Dedifferentiated amniotic fluid mesenchymal stem cell (primary cell): Measurements from ENCODE around the gene MRPS27.

Experiments
- DNase-seq: peaks from one replicate; pipeline ENCODE4 v3.0.0-alpha.2; 2016; ENCODE audit errors: extremely low spot score

The MRPS27 gene

GRCh38 chr5:72232838-72233237 lies 87.2 kb downstream of the MRPS27 start:
- no peak for DNase-seq

GRCh38 chr5:72231991-72232703 lies 87.9 kb downstream of the MRPS27 start:
- DNase-seq = no peak

GRCh38 chr5:72228960-72229359 lies 91.1 kb downstream of the MRPS27 start:
- no peak for DNase-seq

DNA sequence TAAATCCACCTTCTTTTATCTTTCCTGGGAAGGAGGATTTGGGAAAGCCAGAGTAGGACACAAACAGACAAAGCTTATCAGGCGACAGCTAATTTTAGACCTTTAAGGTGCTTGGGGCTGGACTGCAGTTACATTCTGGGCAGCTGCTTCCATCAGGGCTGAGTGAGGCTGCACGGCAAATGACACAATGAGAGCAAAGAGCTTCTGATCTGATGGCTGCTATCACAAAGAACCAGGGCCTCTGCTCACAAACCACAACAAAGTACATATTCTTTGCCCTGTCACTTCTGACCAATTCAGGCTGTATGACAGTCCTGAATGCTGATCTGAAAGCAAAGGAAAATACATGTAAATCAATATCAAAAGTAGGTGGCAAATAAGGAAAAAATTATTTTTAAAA lies 93.1 kb downstream of the MRPS27 start:
- DNase-seq = no peak

DNA sequence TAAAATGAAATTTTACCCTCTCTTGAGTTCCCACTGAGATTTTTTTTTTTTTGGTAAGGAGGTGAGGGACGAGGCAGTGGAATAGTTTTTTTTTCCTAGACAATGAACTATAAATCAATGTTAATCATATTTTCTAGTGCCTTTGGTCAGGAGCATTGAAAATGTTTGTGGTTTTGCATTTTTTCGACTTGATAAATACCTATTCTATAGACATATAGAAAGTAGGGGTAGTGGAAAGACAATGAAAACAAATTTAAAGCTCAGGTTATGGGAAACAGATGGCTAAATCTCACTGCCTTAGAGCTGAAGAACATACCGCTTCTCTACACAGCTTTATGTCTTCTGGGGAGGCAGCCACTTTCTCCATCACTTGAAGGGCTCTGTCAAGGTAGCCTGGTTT lies 94.3 kb downstream of the MRPS27 start:
- no peak for DNase-seq

- peak; percentile 55 for DNase-seq
Measured at GRCh38 chr5:72224946-72225463, 95.0 kb downstream of the MRPS27 start.

- no peak for DNase-seq
Measured at GRCh38 chr5:72223371-72223770, 96.7 kb downstream of the MRPS27 start.

- no peak for DNase-seq
Measured at GRCh38 chr5:72222521-72222920, 97.5 kb downstream of the MRPS27 start.

GRCh38 chr5:72221541-72221940 lies 98.5 kb downstream of the MRPS27 start:
- DNase-seq = no peak

GRCh38 chr5:72221099-72221498 lies 98.9 kb downstream of the MRPS27 start:
- no peak for DNase-seq

GRCh38 chr5:72216756-72217155 lies 103.3 kb downstream of the MRPS27 start:
- DNase-seq = no peak

- DNase-seq = no peak
Measured at GRCh38 chr5:72214168-72214567, 105.9 kb downstream of the MRPS27 start.

- DNase-seq = no peak
Measured at GRCh38 chr5:72213482-72213881, 106.6 kb downstream of the MRPS27 start.

GRCh38 chr5:72212171-72212570 lies 107.9 kb downstream of the MRPS27 start:
- DNase-seq = no peak

DNA sequence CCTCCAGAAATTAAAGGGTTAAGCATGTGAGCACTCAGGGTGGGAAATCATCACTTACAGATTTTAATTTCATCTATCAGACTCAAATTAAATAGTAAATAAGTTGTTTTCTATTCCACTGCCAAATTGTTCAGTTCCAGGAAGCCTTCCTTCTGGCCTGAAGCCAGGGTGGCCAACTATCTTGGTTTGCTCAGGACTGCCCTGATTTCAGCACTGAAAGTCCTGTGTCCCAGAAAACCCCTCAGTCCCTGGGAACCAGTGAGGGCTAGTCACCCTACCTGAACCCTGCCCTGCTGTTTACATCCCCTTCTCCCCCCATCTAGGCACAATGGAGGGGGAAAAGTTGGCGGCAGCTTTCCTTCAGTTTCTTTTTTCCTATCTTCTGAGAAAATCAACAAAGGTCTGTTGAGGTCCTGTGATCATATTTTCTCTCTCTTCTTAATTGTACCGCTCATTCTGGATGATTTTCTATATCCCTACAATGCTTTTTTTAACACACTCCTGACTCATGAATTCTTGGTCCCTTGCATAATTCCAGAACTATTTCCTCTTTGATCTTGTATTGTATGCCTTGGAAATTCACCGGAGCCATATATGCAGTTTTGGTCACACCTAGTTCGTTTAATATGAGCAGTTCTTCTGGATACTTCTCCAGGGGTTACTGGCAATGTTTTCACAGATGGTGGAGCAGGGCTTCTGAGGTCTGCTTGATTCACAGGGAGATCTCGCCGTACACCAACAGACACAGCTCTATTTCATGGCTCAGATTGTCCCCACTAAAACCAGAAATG lies 109.0 kb downstream of the MRPS27 start:
- peak; percentile 70 for DNase-seq

DNA sequence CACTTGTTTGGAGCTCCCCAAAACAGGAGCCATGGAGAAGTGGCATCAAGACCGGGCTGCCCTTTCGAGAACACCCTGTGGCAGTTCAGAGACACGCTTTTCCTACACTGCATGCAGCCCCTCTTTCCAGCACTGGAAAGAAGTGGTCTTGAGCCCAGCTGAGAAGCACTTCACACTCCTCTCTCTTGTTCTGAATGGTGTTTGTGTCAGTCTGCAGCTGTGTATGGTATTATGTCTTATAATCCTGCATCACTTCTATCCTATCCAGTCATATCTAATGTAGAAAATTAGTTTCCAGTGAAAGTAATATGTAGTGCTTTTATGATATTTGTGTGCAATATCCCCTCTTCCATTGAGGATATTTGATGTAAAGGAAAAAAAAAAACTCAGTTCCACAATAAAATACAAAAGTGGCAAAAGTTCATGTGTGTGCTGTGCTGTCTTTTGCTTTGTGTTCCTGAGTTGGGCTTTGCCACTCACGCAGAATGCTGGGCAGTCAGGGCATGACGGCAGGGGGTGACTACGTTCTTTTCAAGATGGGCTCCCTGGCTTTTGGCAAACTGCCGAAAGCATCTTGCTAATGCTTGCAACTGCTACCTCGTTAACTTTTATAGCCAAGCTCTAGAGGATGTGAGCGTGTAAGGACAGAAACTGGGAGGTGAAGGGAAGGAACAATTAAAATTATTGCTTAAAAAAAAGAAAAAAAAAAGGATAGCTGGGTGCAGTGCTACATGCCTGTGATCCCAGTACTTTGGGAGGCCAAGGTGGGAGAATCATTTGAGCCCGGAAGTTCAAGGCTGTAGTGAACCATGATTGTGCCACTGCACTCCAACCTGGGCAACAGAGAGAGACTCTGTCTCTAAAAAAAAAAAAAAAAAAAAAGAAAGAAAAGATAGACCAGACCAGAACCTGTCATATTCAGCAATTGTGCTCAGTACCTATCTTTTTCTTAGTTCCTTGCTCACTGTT lies 110.6 kb downstream of the MRPS27 start:
- DNase-seq = no peak

- DNase-seq = no peak
Measured at GRCh38 chr5:72208324-72208926, 111.6 kb downstream of the MRPS27 start.

GRCh38 chr5:72206994-72207393 lies 113.0 kb downstream of the MRPS27 start:
- no peak for DNase-seq

DNA sequence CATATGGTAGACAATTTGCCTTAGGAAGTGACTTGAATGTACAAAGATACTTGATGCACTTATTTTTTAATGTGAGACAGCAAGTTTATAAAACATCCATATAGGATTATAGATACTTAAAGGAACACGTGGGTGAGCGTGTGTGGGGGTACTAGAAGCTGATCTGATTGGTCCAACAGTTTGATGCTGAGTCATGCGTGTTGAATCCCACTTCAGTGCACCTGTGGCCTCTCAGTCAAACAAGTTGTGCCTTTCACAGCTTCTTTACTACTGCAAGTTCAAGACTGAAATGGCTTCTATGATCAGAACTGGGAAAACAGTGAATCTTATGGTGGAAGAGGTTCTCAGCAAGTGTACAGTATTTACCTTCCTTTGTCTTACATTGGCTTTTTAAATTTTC lies 113.9 kb downstream of the MRPS27 start:
- no peak for DNase-seq

DNA sequence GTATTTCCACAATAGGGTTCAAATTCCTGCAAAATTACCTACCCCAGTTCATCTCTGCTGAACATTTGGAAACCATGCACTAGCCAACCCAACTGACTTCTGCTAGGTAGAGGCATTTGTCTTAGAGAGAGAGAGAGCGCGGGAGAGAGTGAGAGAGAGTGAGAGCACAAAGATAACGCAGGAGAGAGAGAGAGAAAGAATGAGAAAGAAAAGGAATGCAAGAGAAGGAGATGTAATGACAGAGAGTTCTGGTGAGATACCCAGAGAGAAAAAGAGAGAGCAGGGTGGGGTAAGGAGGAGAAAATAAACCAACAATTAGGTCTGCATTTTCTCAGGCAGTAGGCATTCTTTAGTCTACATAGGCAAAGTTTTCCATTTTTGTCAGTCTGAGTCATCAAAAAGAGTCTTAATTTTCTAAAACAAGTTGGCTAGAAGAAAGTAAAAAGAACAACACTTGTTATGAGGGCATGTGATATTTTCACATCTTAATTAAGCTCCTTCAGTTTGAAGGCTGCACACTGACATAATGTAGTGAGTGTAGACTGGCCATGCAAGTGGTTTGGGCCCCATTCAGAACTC lies 114.5 kb downstream of the MRPS27 start:
- DNase-seq = peak; percentile 55

- DNase-seq = no peak
Measured at GRCh38 chr5:72204946-72205345, 115.1 kb downstream of the MRPS27 start.
